ENCODE data around the gene COL4A5.

DNA sequence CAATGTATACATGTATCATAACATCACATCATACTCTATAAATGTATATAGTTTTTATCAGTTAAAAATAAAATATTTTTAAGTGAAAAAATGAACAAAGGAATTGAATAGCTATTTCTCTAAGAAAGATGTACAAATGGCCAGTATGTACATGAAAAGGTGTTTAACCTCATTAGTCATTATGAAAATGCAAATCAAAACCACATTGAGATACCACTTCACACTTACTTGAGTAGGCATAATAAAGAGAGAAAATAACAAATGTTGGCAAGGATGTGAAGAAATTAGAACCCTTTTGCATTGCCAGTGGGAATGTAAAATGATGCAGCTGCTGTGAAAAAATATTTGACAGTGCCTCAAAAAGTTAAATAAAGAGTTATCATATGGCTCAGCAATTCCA lies 201.2 kb downstream of the COL4A5 start:
- TF ChIP-seq, protein P1, sequence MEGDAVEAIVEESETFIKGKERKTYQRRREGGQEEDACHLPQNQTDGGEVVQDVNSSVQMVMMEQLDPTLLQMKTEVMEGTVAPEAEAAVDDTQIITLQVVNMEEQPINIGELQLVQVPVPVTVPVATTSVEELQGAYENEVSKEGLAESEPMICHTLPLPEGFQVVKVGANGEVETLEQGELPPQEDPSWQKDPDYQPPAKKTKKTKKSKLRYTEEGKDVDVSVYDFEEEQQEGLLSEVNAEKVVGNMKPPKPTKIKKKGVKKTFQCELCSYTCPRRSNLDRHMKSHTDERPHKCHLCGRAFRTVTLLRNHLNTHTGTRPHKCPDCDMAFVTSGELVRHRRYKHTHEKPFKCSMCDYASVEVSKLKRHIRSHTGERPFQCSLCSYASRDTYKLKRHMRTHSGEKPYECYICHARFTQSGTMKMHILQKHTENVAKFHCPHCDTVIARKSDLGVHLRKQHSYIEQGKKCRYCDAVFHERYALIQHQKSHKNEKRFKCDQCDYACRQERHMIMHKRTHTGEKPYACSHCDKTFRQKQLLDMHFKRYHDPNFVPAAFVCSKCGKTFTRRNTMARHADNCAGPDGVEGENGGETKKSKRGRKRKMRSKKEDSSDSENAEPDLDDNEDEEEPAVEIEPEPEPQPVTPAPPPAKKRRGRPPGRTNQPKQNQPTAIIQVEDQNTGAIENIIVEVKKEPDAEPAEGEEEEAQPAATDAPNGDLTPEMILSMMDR (IDR thresholded peaks at IDR 0.05): no peak
- TF ChIP-seq POLR2A (IDR thresholded peaks at IDR 0.05): no peak

Measured in esophagus squamous epithelium (tissue), 4 donors.